Measurements from ENCODE around the gene ATP8B1. TPM values are rescaled to one million over a fixed set of nuclear protein-coding genes. Genes with fewer than 3 reads are reported as not detected.

Gene ATP8B1
- total and polyA plus RNA-seq, 9 of the 15 experiments (the other 6 are each of a cell fraction or from before 2014, with no cell fraction given): 0.01 to 0.22 (median 0.03) TPM; not detected in 3

GRCh38 chr18:57687970-57688369 lies 115.1 kb downstream of the ATP8B1 start (continued):
- peak; percentile 97 for TF ChIP-seq REST (IDR thresholded peaks at IDR 0.05; ENCODE audit: borderline replicate concordance)
- peak; percentile 93 for TF ChIP-seq REST (CRISPR knock-in tag; IDR thresholded peaks at IDR 0.05; ENCODE audit: low read depth)
- TF ChIP-seq RCOR1 (IDR thresholded peaks at IDR 0.05; ENCODE audit: borderline replicate concordance in 1 of 2, low read depth in 2 of 2, low read length in 2 of 2): no peak
- no peak for TF ChIP-seq ZNF785 (CRISPR knock-in tag; IDR thresholded peaks at IDR 0.05)
- no peak for TF ChIP-seq FOXM1 (IDR thresholded peaks at IDR 0.05; ENCODE audit: low read depth)
- TF ChIP-seq FOXM1 (CRISPR knock-in tag; IDR thresholded peaks at IDR 0.05; ENCODE audit: low read depth): no peak
- no peak for TF ChIP-seq CEBPZ (IDR thresholded peaks at IDR 0.05; ENCODE audit: borderline replicate concordance, low read depth, low read length)
- TF ChIP-seq ZNF23 (CRISPR knock-in tag; IDR thresholded peaks at IDR 0.05): no peak
- no peak for TF ChIP-seq ETV1 (tag; conservative IDR thresholded peaks at IDR 0.05; ENCODE audit: low read depth)
- no peak for TF ChIP-seq TAL1 (IDR thresholded peaks at IDR 0.05)
- no peak for TF ChIP-seq ZKSCAN8 (CRISPR knock-in tag; IDR thresholded peaks at IDR 0.05)
- TF ChIP-seq ASH1L (IDR thresholded peaks at IDR 0.05; ENCODE audit: borderline replicate concordance, low read depth, partially characterized antibody): no peak
- no peak for TF ChIP-seq ZNF12 (CRISPR knock-in tag; IDR thresholded peaks at IDR 0.05)
- no peak for TF ChIP-seq NFE2 (IDR thresholded peaks at IDR 0.05; ENCODE audit: low read depth)
- TF ChIP-seq TRIM25 (IDR thresholded peaks at IDR 0.05; ENCODE audit: borderline replicate concordance): no peak
- no peak for TF ChIP-seq HDGF (IDR thresholded peaks at IDR 0.05)
- TF ChIP-seq MIER1 (IDR thresholded peaks at IDR 0.05; ENCODE audit: low read depth): peak; percentile 86
- no peak for TF ChIP-seq ZKSCAN1 (IDR thresholded peaks at IDR 0.05; ENCODE audit: low read depth, low read length)
